Mesothelial cell of epicardium (in vitro differentiated cells): ENCODE measurements around the gene FOXP1. TPM values are rescaled to one million over a fixed set of nuclear protein-coding genes. Genes with fewer than 3 reads are reported as not detected.

Experiments
- DNase-seq, 2 experiments: peaks; one replicate each; pipeline ENCODE4 v3.0.0; 2021; ENCODE audit warnings: low spot score in 2 of 2; ENCODE audit not compliant: unreplicated experiment in 2 of 2
- H3K27ac Mint-ChIP-seq: 2 replicates; pipeline ENCODE4 v1.8.0; 2021; ENCODE audit warnings: mixed read lengths
- H3K27me3 Mint-ChIP-seq: 2 replicates; pipeline ENCODE4 v1.8.0; 2021; ENCODE audit warnings: low read depth, mixed read lengths
- H3K36me3 Mint-ChIP-seq: 2 replicates; pipeline ENCODE4 v1.8.0; 2021; ENCODE audit warnings: mixed read lengths
- H3K4me1 Mint-ChIP-seq: 2 replicates; pipeline ENCODE4 v1.8.0; 2021; ENCODE audit warnings: mixed read lengths
- H3K4me3 Mint-ChIP-seq: 2 replicates; pipeline ENCODE4 v1.8.0; 2021; ENCODE audit warnings: mild to moderate bottlenecking, moderate library complexity, mixed read lengths
- H3K9me3 Mint-ChIP-seq: 2 replicates; pipeline ENCODE4 v1.8.0; 2021; ENCODE audit warnings: mixed read lengths
- CTCF ChIP-seq: fragments of 200-600 bp; sonication (generic); IDR thresholded peaks from one replicate; pipeline ENCODE4 v1.5.0; 2021; ENCODE audit warnings: antibody characterized with exemption; ENCODE audit not compliant: unreplicated experiment
- total RNA-seq: library from RNA; stranded (reverse); gene quantifications from 3 replicates; pipeline ENCODE4 v1.2.1, GENCODE V29; 2021

The FOXP1 gene
- total RNA-seq, 1 donor from 2014 or later, result 187 TPM

- Mint-ChIP-seq H3K9me3 (no peaks in the 10 kb centered on the region), H3K4me3 (no peak overlapping the region), H3K27me3 (no peaks in the 10 kb centered on the region), H3K4me1 (peaks cover 76% of the 10 kb centered on the region), H3K27ac (peak overlapping the region; percentile 91), H3K36me3 (peaks cover 8% of the 10 kb centered on the region)
- no peak for DNase-seq
- no peak for TF ChIP-seq CTCF
Observed at GRCh38 chr3:71432044-71432975, 151.2 kb downstream of the FOXP1 start.

DNA sequence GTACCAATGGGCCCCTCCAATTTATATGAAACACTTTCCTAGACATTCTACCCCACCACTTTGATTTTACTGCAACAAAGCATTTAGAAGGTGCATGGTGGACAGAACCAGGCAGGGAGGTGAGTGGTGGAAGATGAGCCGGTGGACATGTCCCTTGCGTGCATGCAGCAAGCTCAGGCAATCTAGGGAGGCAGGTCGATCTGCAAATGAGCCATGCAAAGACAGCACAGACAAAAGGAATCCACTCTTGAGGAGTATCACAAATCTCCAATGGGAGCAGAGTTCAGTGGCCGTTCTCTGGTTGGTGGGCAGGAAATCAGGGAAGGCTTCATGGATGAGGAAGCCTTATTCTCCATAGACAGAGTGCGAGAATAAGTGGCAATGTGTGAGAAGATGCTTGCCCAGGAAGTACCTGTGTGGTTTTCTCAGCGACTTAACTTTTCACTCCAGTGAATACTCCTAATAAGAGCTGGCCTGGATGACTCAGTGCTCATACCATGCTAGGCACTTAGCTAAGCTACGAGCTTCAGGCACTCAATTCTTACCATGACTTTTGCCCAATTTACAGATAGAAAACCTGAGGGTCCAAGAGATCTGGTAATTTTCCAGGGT lies 152.5 kb downstream of the FOXP1 start:
- H3K9me3 Mint-ChIP-seq, result no peaks in the 10 kb centered on the region
- peaks cover 70% of the 10 kb centered on the region for H3K4me1 Mint-ChIP-seq
- H3K27ac Mint-ChIP-seq, result peak overlapping the region; percentile 51
- peaks cover 7% of the 10 kb centered on the region for H3K36me3 Mint-ChIP-seq
- no peak overlapping the region for H3K4me3 Mint-ChIP-seq
- H3K27me3 Mint-ChIP-seq, result no peaks in the 10 kb centered on the region
- TF ChIP-seq CTCF, result no peak
- DNase-seq, result no peak

DNA sequence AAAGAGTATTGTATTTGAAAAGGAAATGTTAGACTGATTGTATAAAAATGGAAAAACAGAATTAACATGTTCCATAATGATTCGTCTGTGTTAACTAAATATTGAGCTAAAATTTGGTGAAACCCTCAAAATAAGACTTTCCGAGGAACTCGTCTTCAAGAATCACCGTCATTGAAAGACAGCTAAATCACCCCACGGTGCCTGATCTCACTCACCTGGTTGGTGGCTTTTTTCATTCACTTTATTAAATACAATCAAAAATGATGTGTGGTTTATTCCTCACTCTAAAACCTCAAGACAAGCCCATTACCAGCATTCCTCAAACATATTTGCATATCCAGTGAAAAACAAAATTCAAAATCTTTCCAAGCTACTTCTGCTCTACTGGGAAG lies 153.9 kb downstream of the FOXP1 start:
- peak overlapping the region; percentile 5 for H3K4me3 Mint-ChIP-seq
- H3K27ac Mint-ChIP-seq, result peak overlapping the region; percentile 97
- no peak for DNase-seq
- H3K4me1 Mint-ChIP-seq, result peaks cover 72% of the 10 kb centered on the region
- H3K36me3 Mint-ChIP-seq, result peaks cover 2% of the 10 kb centered on the region
- no peaks in the 10 kb centered on the region for H3K9me3 Mint-ChIP-seq
- no peaks in the 10 kb centered on the region for H3K27me3 Mint-ChIP-seq
- no peak for TF ChIP-seq CTCF

DNA sequence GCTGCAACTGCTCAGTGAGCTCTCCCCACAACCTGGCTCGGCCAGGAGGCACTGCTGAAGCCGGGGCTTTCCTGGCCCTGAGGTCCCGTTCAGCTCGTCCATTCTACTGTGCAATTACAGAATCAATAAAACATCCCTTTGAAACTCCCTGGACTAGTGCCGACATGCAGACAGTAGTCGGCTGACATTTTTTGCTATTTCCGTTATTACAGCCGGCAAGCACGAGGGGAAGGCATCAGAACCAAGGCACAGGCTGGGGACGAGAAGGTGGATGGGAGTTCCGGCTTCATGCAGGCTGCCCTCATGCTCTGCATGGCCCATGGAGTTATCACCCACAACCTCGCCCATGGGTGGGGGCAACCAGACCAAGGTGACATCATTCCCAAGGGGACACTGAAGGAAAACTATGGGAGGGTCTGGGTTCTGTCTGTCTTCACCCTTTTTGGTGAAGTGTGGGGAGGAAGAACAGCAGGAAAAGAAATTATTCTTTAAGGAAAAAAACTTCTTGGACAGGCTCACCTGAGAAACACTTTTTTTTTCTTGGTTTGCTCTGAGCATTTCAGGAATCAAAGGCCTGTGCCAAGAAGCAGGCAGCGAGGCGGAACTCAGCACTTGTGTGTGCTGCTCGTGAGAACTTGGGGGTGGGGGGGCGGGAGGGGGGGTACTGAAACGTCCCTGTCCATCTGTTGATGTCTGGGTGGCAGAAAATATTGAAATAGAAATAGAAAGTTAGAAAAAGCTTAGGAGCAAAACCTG lies 154.5 kb downstream of the FOXP1 start:
- H3K36me3 Mint-ChIP-seq, result peaks cover 2% of the 10 kb centered on the region
- peak overlapping the region; percentile 47 for H3K4me3 Mint-ChIP-seq
- H3K4me1 Mint-ChIP-seq, result peaks cover 74% of the 10 kb centered on the region
- H3K9me3 Mint-ChIP-seq, result no peaks in the 10 kb centered on the region
- H3K27ac Mint-ChIP-seq, result peak overlapping the region; percentile 97
- TF ChIP-seq CTCF, result no peak
- H3K27me3 Mint-ChIP-seq, result no peaks in the 10 kb centered on the region
- no peak for DNase-seq

DNA sequence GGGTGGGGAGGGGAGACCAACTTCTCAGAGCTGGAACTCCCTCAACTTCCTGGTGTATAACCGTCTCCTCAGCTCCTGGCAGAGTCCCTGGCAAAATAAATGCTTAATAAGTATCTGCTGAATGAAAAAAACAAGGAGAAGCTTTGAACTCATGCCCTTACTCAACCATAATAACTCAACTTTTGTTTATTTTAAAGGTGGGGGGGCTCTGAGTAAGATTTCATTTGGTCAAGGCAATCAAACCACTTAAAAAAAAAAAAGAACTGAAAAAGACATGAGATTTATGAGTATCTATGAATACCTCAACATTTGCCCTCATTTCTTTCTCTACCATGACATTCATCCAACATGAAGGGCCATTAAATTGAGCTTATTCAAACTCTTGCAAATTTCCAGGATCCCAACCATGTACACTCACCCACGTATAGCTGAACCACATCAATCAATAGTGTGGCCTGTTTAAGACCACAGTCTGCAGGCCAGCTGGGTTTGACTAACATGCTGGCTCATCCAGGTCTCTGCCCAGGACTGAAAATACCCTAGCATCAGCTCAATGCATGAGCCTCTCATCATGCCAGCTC lies 157.9 kb downstream of the FOXP1 start:
- H3K9me3 Mint-ChIP-seq, result no peaks in the 10 kb centered on the region
- H3K27me3 Mint-ChIP-seq, result no peaks in the 10 kb centered on the region
- H3K4me3 Mint-ChIP-seq, result no peak overlapping the region
- no peak for TF ChIP-seq CTCF
- no peak for DNase-seq
- H3K4me1 Mint-ChIP-seq, result peaks cover 68% of the 10 kb centered on the region
- H3K36me3 Mint-ChIP-seq, result peaks cover 2% of the 10 kb centered on the region
- H3K27ac Mint-ChIP-seq, result peak overlapping the region; percentile 77
